ENCODE measurements around the gene COX4I1. TPM values are rescaled to one million over a fixed set of nuclear protein-coding genes. Genes with fewer than 3 reads are reported as not detected.

COX4I1 gene
- total and polyA plus RNA-seq, 10 of the 15 experiments (the other 5 are each of a cell fraction or from before 2014, with no cell fraction given), result 480 to 1,889 (median 872) TPM

- peaks cover 4% of the 10 kb centered on the region; the same call in 1 of the 2 replicates for H4K20me1 ChIP-seq (ENCODE audit: control insufficient read depth, insufficient read depth)
- H3K79me2 ChIP-seq (ENCODE audit: control insufficient read depth, insufficient read depth, low read length), result peaks cover 73% of the 10 kb centered on the region
- H3K9me3 ChIP-seq (replicated peaks; ENCODE audit: control insufficient read depth, insufficient read depth, low read length), result no peaks in the 10 kb centered on the region
- ChIA-PET CTCF (interaction anchor here (0.7 to 2.1 kb wide), 2 partner anchors 19 to 21 kb away, joined by 3 to 11 read pairs; no protein-coding TSS in a partner anchor), POLR2A (interaction anchor here (1.0 kb wide), 1 partner anchor 41 kb away, joined by 3 read pairs; no protein-coding TSS in a partner anchor), SMC1A (ENCODE audit: uncharacterized antibody, unreplicated experiment) (no interaction called here), RAD21 (ENCODE audit: unreplicated experiment) (no interaction called here)
- BruUV-seq (replicated peaks), result no TSS peak
- TF ChIP-seq DPF2 (IDR thresholded peaks at IDR 0.05) (no peak), SUZ12 (IDR thresholded peaks at IDR 0.05; ENCODE audit: unreplicated experiment) (no peak), SMAD5 (IDR thresholded peaks at IDR 0.05; ENCODE audit: low read depth) (no peak), PKNOX1 (IDR thresholded peaks at IDR 0.05) (peak; percentile 22; the same call in 1 of the 2 replicates), ZNF207 (IDR thresholded peaks at IDR 0.05; ENCODE audit: borderline replicate concordance) (no peak), YY1 (IDR thresholded peaks at IDR 0.05; ENCODE audit: low read depth, low read length) (0 out of 2 replicates have a peak, but pooled peaks have one; percentile 11), NR2C2 (IDR thresholded peaks at IDR 0.05; ENCODE audit: borderline replicate concordance, control insufficient read depth, insufficient read length, low read depth) (no peak), NFXL1 (IDR thresholded peaks at IDR 0.05; ENCODE audit: borderline replicate concordance) (no peak), ATF7 (IDR thresholded peaks at IDR 0.05; ENCODE audit: low read depth) (peak; percentile 22), JUNB (IDR thresholded peaks at IDR 0.05) (peak; percentile 31; the same call in 1 of the 2 replicates), WRNIP1 (IDR thresholded peaks at IDR 0.05; ENCODE audit: borderline replicate concordance, low read depth, low read length) (0 out of 2 replicates have a peak, but pooled peaks have one; percentile 29), ZBTB4 (CRISPR knock-in tag; IDR thresholded peaks at IDR 0.05) (no peak), EP300 (IDR thresholded peaks at IDR 0.05; ENCODE audit: borderline replicate concordance in 1 of 2, control insufficient read depth in 1 of 2, low read depth in 2 of 2, low read length in 2 of 2) (peak in 1 of 2 experiments; percentile 32; a peak in 1 of 4 replicates), POLR2AphosphoS5 (IDR thresholded peaks at IDR 0.05; ENCODE audit: low read length) (peak; percentile 21; the same call in 1 of the 2 replicates), FOXK2 (IDR thresholded peaks at IDR 0.05) (peak; percentile 1; the same call in 1 of the 2 replicates), FOXM1 (IDR thresholded peaks at IDR 0.05; ENCODE audit: low read depth, low read length) (no peak), RUNX3 (IDR thresholded peaks at IDR 0.05; ENCODE audit: low read length) (0 out of 2 replicates have a peak, but pooled peaks have one; percentile 2), TCF12 (IDR thresholded peaks at IDR 0.05; ENCODE audit: low read depth, low read length) (no peak)
- H3K9ac ChIP-seq (ENCODE audit: control insufficient read depth, insufficient read depth, low read length), result peak overlapping the region; percentile 96
- peak overlapping the region; percentile 94 for H3K27ac ChIP-seq (ENCODE audit: control insufficient read depth, insufficient read depth)
- peak overlapping the region; percentile 95 for H3K4me3 ChIP-seq
- 12% methylated on average over 9 of the region's 9 CpGs for WGBS (ENCODE audit: insufficient coverage, insufficient replicate concordance, low lambda C conversion rate, missing lambda C conversion rate)
- peak overlapping the region; percentile 70 for H3K4me2 ChIP-seq (ENCODE audit: control insufficient read depth, insufficient read depth)
- DNase-seq (ENCODE audit: low read depth, low spot score) (no peak), ATAC-seq (peak; percentile 37), FAIRE-seq (no peak)
- intact Hi-C loops (cut with micrococcal nuclease; ENCODE audit: unreplicated experiment), result loop anchor here (2.0 kb wide), 1 partner anchor 43 kb away; no protein-coding TSS in a partner anchor
- peaks cover 10 to 11% of the 10 kb centered on the region in 2 experiments for H3K36me3 ChIP-seq (ENCODE audit: control insufficient read depth in 2 of 2, insufficient read depth in 2 of 2, low read length in 1 of 2)
- no peak overlapping the region for H2AFZ ChIP-seq (ENCODE audit: control insufficient read depth, low read depth, low read length)
- H3K4me1 ChIP-seq (ENCODE audit: control insufficient read depth, insufficient read depth, low read length), result peaks cover 11% of the 10 kb centered on the region
- no peaks in the 10 kb centered on the region for H3K27me3 ChIP-seq (replicated peaks in 1 of 2; ENCODE audit: control insufficient read depth in 2 of 2, insufficient read depth in 2 of 2, low read length in 1 of 2)
- in situ Hi-C loops (cut with MboI), result loop anchor here (25.0 kb wide), 1 partner anchor 537 kb away; no protein-coding TSS in a partner anchor
These were observed 800 bp downstream of the COX4I1 start for GRCh38 chr16:85800321-85800669.

Data from GM12878 (cell line).